Measurements from ENCODE around the gene C7orf25. TPM values are rescaled to one million over a fixed set of nuclear protein-coding genes. Genes with fewer than 3 reads are reported as not detected.

The C7orf25 gene
- total RNA-seq, 6 experiments from 2014 or later, result 4.3 to 8.3 (median 6.8) TPM

DNA sequence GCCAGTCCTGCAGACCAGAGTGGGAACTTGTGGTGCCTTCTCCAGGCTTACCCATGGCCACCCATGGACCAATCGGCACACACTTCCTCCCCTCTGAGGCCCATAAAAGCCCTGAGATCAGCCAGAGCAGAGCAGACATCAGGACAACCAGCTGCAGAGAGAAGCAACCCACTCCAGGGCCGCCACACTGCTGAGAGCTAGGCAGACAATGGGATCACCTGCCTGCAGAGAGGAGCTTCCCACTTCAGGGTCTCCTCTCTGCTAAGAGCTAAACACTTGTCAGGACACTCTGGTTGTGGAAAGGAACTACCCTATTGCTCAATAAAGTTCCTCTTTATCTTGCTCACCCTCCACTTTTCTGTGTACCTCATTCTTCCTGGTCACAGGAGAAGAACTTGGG is 34.0 kb downstream of the C7orf25 start:
- no peaks in the 10 kb centered on the region for H3K9me3 Mint-ChIP-seq
- TF ChIP-seq, protein P1, sequence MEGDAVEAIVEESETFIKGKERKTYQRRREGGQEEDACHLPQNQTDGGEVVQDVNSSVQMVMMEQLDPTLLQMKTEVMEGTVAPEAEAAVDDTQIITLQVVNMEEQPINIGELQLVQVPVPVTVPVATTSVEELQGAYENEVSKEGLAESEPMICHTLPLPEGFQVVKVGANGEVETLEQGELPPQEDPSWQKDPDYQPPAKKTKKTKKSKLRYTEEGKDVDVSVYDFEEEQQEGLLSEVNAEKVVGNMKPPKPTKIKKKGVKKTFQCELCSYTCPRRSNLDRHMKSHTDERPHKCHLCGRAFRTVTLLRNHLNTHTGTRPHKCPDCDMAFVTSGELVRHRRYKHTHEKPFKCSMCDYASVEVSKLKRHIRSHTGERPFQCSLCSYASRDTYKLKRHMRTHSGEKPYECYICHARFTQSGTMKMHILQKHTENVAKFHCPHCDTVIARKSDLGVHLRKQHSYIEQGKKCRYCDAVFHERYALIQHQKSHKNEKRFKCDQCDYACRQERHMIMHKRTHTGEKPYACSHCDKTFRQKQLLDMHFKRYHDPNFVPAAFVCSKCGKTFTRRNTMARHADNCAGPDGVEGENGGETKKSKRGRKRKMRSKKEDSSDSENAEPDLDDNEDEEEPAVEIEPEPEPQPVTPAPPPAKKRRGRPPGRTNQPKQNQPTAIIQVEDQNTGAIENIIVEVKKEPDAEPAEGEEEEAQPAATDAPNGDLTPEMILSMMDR (IDR thresholded peaks at IDR 0.05), result no peak
- no peaks in the 10 kb centered on the region for H3K4me1 Mint-ChIP-seq (ENCODE audit: low read depth)
- H3K27me3 Mint-ChIP-seq (ENCODE audit: insufficient read depth), result peaks cover 13% of the 10 kb centered on the region; the same call in 1 of the 2 replicates
- H3K27ac Mint-ChIP-seq, result no peak overlapping the region
- DNase-seq, result no peak
- H3K36me3 Mint-ChIP-seq (ENCODE audit: low read depth), result no peaks in the 10 kb centered on the region
- no peak overlapping the region for H3K4me3 Mint-ChIP-seq

DNA sequence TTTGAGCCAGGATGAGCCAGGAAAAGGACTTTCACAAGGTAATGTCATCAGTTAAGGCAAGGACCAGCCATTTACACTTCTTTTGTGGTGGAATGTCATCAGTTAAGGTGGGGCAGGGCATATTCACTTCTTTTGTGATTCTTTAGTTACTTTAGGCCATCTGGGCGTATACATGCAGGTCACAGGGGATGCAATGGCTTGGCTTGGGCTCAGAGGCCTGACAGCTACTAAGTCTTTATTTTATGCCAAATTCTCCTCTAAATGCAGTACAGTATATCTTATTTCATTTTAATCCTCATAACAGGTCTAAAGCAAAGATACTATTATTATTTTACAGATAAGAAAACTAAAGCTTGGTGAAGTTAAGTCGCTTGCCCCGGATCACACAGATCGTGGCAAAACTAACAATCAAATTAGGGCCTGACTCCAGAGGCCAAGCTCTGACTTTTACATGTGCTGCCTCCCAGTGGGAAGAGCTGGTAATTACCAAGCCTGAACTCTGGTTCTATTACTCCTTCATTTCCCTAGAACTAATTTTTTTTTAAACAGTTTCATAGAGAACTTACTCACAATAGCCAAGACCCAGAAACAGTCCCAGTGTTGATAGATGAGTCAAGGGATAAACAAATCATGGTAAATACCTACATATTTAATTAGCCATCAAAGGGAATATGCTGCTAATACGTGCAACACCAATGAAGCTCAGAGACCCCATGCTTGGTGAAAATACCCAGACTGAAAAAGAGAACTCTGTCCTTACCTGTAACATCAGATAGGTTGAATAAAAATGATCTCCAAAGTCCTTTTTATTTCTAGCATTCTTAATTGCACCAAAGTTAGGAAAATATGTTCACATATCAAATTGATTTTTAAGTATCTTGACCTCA is 35.4 kb downstream of the C7orf25 start:
- Mint-ChIP-seq H3K4me1 (ENCODE audit: low read depth) (no peaks in the 10 kb centered on the region), H3K9me3 (no peaks in the 10 kb centered on the region), H3K27ac (no peak overlapping the region), H3K27me3 (ENCODE audit: insufficient read depth) (peaks cover 12% of the 10 kb centered on the region; the same call in 1 of the 2 replicates), H3K4me3 (no peak overlapping the region), H3K36me3 (ENCODE audit: low read depth) (no peaks in the 10 kb centered on the region)
- peak; percentile 48 for DNase-seq
- TF ChIP-seq, protein P1 (IDR thresholded peaks at IDR 0.05), result peak; percentile 89

DNA sequence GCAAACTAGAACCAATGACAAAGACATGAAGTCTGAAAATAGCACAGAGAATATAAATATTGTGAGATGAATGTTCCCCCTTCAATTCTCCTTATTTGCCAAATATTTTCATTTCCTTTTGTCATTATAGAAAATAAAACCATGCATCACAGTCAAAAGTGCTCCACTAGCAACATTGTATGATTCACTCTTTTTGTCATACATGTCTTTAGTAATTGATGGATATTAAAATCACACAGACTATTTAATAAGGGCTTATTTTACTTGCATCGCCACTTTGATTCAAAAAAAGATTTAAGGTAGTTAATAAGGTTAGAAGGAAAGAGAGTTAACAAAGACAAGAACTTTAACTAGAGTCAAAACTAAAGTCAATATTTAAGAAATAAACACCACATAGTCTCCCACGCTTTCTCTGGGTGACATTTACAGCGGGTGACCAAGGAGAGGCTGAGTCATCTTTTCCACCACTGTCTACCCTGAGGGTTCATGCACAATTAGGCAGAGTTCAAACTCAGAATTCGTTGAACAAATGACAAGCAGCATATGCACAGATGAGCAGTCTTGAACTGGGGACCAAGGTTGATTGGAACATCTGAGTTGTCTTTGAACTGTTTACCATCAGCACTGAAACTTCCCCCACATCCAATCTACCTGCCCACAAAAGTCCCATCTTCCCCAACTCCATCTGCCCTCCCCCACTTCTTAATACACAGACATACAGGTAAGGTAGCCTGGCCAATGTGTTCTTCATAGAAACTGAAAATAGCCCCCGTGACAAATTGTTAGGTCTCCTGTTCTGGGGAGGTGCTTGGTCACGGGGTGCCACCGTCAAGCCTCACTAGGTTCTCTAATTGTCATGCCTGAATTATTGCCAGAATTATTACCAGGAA is 42.5 kb downstream of the C7orf25 start:
- H3K27me3 Mint-ChIP-seq (ENCODE audit: insufficient read depth), result peaks cover 11% of the 10 kb centered on the region
- no peaks in the 10 kb centered on the region for H3K36me3 Mint-ChIP-seq (ENCODE audit: low read depth)
- H3K4me3 Mint-ChIP-seq, result no peak overlapping the region
- no peak overlapping the region for H3K27ac Mint-ChIP-seq
- peaks cover 21% of the 10 kb centered on the region for H3K4me1 Mint-ChIP-seq (ENCODE audit: low read depth)
- TF ChIP-seq, protein P1 (IDR thresholded peaks at IDR 0.05), result no peak
- peak; percentile 22 for DNase-seq
- peaks cover 4% of the 10 kb centered on the region for H3K9me3 Mint-ChIP-seq

DNA sequence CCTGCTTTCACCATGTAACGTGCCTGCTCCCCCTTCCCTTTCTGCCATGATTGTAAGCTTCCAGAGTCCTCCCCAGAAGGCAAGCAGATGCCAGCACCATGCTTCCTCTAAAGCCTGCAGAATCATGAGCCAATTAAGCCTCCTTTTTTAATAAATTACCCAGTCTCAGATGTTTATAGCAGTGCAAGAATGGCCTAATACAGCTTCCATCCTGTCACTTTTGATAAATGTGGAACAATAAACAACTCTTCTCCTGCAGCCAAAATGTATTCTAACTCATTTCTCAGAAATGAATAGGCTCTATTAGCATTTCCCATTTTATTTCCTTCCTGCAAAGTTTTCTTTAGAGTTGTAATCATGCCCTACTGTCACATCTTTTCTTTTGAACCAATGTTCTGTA is 43.4 kb downstream of the C7orf25 start:
- Mint-ChIP-seq H3K4me3 (no peak overlapping the region), H3K27ac (no peak overlapping the region), H3K4me1 (ENCODE audit: low read depth) (peaks cover 21% of the 10 kb centered on the region), H3K9me3 (peaks cover 12% of the 10 kb centered on the region), H3K36me3 (ENCODE audit: low read depth) (no peaks in the 10 kb centered on the region), H3K27me3 (ENCODE audit: insufficient read depth) (peaks cover 14% of the 10 kb centered on the region)
- DNase-seq, result no peak
- TF ChIP-seq, protein P1 (IDR thresholded peaks at IDR 0.05), result no peak

Other genes with a start within 250 kb of the C7orf25 start
- 100 to 1,000 TPM; 105 to 140 (median 115) TPM for gene PSMA2, start 20.1 kb upstream of the C7orf25 start, total RNA-seq (2021; fragmentation: NEBNext Ultra II Directional; extraction: Animal tissue kit (Norgen Biotek cat#: 25700))
- gene MRPL32, start 20.3 kb upstream of the C7orf25 start, total RNA-seq (2021; fragmentation: NEBNext Ultra II Directional; extraction: Animal tissue kit (Norgen Biotek cat#: 25700)), result 10 to 100 TPM; 49.2 to 69.6 (median 58.8) TPM
- 1 to 10 TPM; 3.4 to 6.5 (median 5.3) TPM for gene HECW1, start 200.6 kb upstream of the C7orf25 start, total RNA-seq (2021; fragmentation: NEBNext Ultra II Directional; extraction: Animal tissue kit (Norgen Biotek cat#: 25700))